SK-N-SH treated with all-trans-retinoic acid at 6 μM for 48 hours (cell line): ENCODE data around the gene PTRHD1.

ENCODE experiments used
- ARNTL ChIP-seq: fragments of 450-650 bp; formaldehyde crosslinking; IDR thresholded peaks from 2 replicates; pipeline ENCODE4 v1.5.0; 2020; ENCODE audit warnings: low read depth, mild to moderate bottlenecking, moderate library complexity, borderline replicate concordance
- BACH2 ChIP-seq: fragments of 250-450 bp; sonication (Bioruptor Pico); IDR thresholded peaks from 2 replicates; pipeline ENCODE4 v1.9.0; 2021; ENCODE audit warnings: mild to moderate bottlenecking, borderline replicate concordance
- CREB5 ChIP-seq: fragments of 250-450 bp; sonication (Bioruptor Pico); IDR thresholded peaks from 2 replicates; pipeline ENCODE4 v1.5.1; 2020; ENCODE audit warnings: low read depth, mild to moderate bottlenecking, moderate library complexity
- CSDC2 ChIP-seq: fragments of 250-450 bp; sonication (Bioruptor Pico); IDR thresholded peaks from 2 replicates; pipeline ENCODE4 v1.5.0; 2020; ENCODE audit warnings: mild to moderate bottlenecking, moderate library complexity
- CSRNP3 ChIP-seq: fragments of 250-450 bp; sonication (Bioruptor Pico); IDR thresholded peaks from 2 replicates; pipeline ENCODE4 v1.5.1; 2021; ENCODE audit warnings: mild to moderate bottlenecking, moderate library complexity
- ISL1 ChIP-seq: fragments of 250-450 bp; sonication (Bioruptor Pico); IDR thresholded peaks from 2 replicates; pipeline ENCODE4 v2.1.2; 2022; ENCODE audit warnings: mild to moderate bottlenecking, moderate library complexity
- PATZ1 ChIP-seq: fragments of 250-450 bp; sonication (Bioruptor Pico); IDR thresholded peaks from 2 replicates; pipeline ENCODE4 v1.8.0; 2020; ENCODE audit warnings: mild to moderate bottlenecking, moderate library complexity, borderline replicate concordance
- RARB ChIP-seq: fragments of 250-450 bp; sonication (Bioruptor Pico); IDR thresholded peaks from 2 replicates; pipeline ENCODE4 v1.8.0; 2021; ENCODE audit warnings: mild to moderate bottlenecking, moderate library complexity
- SNAI2 ChIP-seq: fragments of 250-450 bp; sonication (Bioruptor Pico); IDR thresholded peaks from 2 replicates; pipeline ENCODE4 v1.5.0; 2020; ENCODE audit warnings: mild to moderate bottlenecking, moderate library complexity
- ZFP3 ChIP-seq: fragments of 250-450 bp; sonication (Bioruptor Pico); IDR thresholded peaks from 2 replicates; pipeline ENCODE4 v1.5.0; 2020; ENCODE audit warnings: mild to moderate bottlenecking, moderate library complexity
- ZFP30 ChIP-seq: fragments of 450-650 bp; formaldehyde crosslinking; IDR thresholded peaks from 2 replicates; pipeline ENCODE4 v1.5.0; 2022; ENCODE audit warnings: mild to moderate bottlenecking, moderate library complexity
- ZNF8 ChIP-seq: fragments of 450-650 bp; formaldehyde crosslinking; IDR thresholded peaks from 2 replicates; pipeline ENCODE4 v1.5.0; 2020; ENCODE audit warnings: mild to moderate bottlenecking, moderate library complexity

GRCh38 chr2:24785671-24786321 lies 7.4 kb downstream of the PTRHD1 start:
- no peak for TF ChIP-seq PATZ1 (CRISPR knock-in tag)
- TF ChIP-seq ZFP3 (CRISPR knock-in tag), result no peak
- no peak for TF ChIP-seq ARNTL (CRISPR knock-in tag)
- TF ChIP-seq CREB5 (CRISPR knock-in tag), result no peak
- no peak for TF ChIP-seq ZFP30
- TF ChIP-seq ISL1 (CRISPR knock-in tag), result no peak
- no peak for TF ChIP-seq BACH2 (CRISPR knock-in tag)
- TF ChIP-seq CSDC2 (CRISPR knock-in tag), result no peak
- no peak for TF ChIP-seq ZNF8 (CRISPR knock-in tag)
- TF ChIP-seq SNAI2, result no peak
- TF ChIP-seq CSRNP3, result no peak
- TF ChIP-seq RARB (CRISPR knock-in tag), result no peak
